Body of pancreas (tissue), 4 donors: Measurements from ENCODE around the gene HNRNPK.

ENCODE experiments used
- CTCF ChIP-seq, 7 experiments: fragments of 450-650 bp in 4 of 7; fragments of 200-600 bp in 3 of 7; sonication (generic) in 3 of 7; IDR thresholded peaks; one replicate each; pipeline ENCODE4 v1.5.1; 2016 to 2019; ENCODE audit warnings: antibody characterized with exemption in 7 of 7
- POLR2A ChIP-seq, 3 donors: fragments of 450-650 bp; IDR thresholded peaks; one replicate each; pipeline ENCODE4 v1.6.1; 2016; ENCODE audit warnings: antibody characterized with exemption in 3 of 3, mild to moderate bottlenecking in 2 of 3

GRCh38 chr9:83960991-83961390 lies 19.0 kb downstream of the HNRNPK start:
- TF ChIP-seq POLR2A (IDR thresholded peaks at IDR 0.05), result no peak
- TF ChIP-seq CTCF (IDR thresholded peaks at IDR 0.05), result no peak
